Sciatic nerve (tissue), 2 donors: ENCODE measurements around the gene COMMD10. TPM values are rescaled to one million over a fixed set of nuclear protein-coding genes. Genes with fewer than 3 reads are reported as not detected.
A peak's percentile ranks its signal among the peaks of the same experiment; 100 is the strongest.
"Not testable (repeated sequence)": the region's sequence is repeated elsewhere in the genome, so short reads cannot be mapped to it uniquely, and the experiment has no call there.

ENCODE experiments used
- ATAC-seq: fragments of 200-7000 bp; cut with Tn5 transposase; one replicate; pipeline ENCODE4 v1.9.1; 2020; ENCODE audit warnings: mild to moderate bottlenecking, moderate library complexity
- DNase-seq: peaks from one replicate; pipeline ENCODE4 v3.0.0-alpha.2; 2020; ENCODE audit warnings: low spot score
- intact Hi-C: fragments of 100-400 bp; cut with DNase I; formaldehyde crosslinking; loops from one replicate; pipeline ENCODE4 v1.14.2; 2022
- total RNA-seq: library from RNA; stranded (reverse); fragmentation: NEBNext Ultra II Directional; extraction: Animal tissue kit (Norgen Biotek cat#: 25700); gene quantifications from one replicate; pipeline ENCODE4 v1.2.1, GENCODE V29; 2021
- donor health status: DM: no; HTN: no; CAD: no.
- donor health status: DM: no; HTN: no; CAD: no.

Gene COMMD10
- total RNA-seq, 1 donor from 2014 or later: 33.3 TPM

DNA sequence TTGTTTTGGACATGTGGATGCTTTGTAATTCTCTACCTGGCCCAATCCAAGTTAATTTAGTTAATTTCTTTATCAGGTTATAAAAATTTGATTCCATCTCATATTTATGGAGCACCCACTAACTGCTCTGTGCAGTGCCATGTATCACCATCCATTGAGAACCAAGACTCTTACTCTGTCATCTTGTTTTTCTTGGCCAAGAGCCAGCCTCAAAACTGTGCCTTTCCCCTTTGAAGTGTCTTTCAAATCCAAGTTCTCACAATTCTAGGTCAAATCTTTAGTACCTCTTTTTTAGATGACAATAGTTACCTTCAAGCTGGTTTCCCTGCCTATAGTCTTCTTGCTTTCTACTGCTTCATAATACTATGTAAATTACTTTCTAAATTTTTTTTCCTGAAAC lies 3.2 kb downstream of the COMMD10 start:
- DNase-seq (no peak), ATAC-seq (no peak)
- intact Hi-C loops: no loop called here

DNA sequence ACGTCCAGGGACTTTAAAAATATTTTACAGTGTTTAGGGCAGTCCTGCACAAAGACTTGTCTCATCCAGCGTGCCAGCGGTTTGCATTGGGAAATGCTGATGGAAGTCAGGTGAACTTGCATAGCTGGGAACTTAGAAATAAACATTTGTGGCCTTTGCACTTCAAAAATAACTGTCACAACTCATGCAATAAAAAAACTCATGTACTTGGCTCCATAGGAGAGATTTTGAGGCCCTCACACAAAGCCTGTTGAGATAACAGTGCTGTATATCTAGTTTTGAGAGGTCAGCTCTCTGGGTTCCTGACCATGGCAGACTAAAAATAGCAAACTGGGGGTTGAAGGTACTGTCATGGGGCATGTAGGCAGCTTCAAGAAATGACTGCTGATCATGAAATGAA lies 5.5 kb downstream of the COMMD10 start:
- ATAC-seq (no peak), DNase-seq (no peak)
- intact Hi-C loops: no loop called here

GRCh38 chr5:116091416-116091815 lies 6.6 kb downstream of the COMMD10 start:
- no peak for ATAC-seq
- no peak for DNase-seq
- intact Hi-C loops: no loop called here

DNA sequence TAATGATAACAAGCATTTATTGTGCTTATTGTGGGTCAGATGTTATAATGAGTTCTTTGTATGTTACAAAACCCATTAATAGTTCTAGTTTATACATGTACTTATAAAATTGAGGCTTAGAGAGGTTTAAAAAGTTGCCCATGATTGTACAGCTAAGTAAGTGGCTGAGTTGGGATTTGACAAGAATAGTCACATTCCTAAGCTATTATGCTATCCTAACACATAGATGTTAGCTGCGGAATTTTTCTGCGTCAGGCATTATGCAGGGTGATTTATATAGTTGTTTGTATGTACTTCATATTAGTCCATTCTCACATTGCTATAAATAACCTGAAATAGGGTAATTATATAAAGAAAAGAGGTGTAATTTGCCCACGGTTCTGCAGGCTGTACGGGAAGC lies 12.5 kb downstream of the COMMD10 start:
- intact Hi-C loops: no loop called here
- ATAC-seq (no peak), DNase-seq (no peak)

GRCh38 chr5:116098998-116099397 lies 14.2 kb downstream of the COMMD10 start:
- no peak for DNase-seq
- no peak for ATAC-seq
- intact Hi-C loops: no loop called here

- intact Hi-C loops, ATAC-seq, DNase-seq: not testable (repeated sequence)
These were observed 20.1 kb downstream of the COMMD10 start for GRCh38 chr5:116104941-116105340.

DNA sequence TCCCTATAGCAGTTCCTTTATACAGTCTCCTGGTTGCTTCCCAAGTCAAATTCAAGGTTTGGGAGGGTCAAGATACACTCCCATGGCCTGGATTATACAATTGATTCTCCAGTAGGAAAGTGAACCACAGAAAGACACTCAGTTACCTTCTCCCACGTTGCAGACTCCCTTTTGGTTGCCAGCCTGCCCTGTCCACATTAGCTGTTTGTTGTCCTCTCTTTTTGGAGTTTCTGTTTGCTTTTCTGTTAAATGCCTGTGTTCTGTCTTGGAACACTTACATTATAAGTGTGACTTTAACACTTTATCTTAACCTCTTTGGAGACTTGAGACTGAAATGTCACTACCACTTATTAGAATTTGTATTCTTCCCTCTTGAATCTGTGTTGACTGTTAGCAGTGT lies 30.3 kb downstream of the COMMD10 start:
- intact Hi-C loops: no loop called here
- DNase-seq (no peak), ATAC-seq (no peak)

- intact Hi-C loops: no loop called here
These were observed 45.6 kb downstream of the COMMD10 start for GRCh38 chr5:116130471-116130870.

DNA sequence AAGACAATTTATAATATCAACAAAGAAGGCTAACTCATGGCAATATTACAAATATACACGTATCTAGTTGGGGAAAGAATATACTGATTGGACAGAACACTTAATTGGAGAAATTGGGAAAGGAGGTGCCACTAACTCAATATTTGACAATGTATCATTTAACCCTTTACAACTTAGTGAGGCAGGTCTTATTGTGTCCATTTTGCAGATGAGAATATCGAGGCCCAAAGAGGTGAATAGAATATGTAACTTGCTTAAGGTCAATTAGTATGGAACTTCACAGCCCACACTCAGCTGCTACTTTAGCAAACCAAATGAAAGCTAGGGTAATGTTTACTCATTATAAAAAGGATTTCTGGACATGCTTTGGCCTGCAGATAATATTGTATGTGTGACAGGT lies 46.2 kb downstream of the COMMD10 start:
- DNase-seq (no peak), ATAC-seq (no peak)
- intact Hi-C loops: no loop called here

More at GRCh38 chr5:116130471-116130870, 45.6 kb downstream of the COMMD10 start:
- DNase-seq: no peak
- no peak for ATAC-seq

- intact Hi-C loops: no loop called here
- ATAC-seq (no peak), DNase-seq (no peak)
These were observed 48.5 kb downstream of the COMMD10 start for GRCh38 chr5:116133281-116133680.

GRCh38 chr5:116135344-116135743 lies 50.5 kb downstream of the COMMD10 start:
- intact Hi-C loops: no loop called here
- ATAC-seq (no peak), DNase-seq (no peak)

DNA sequence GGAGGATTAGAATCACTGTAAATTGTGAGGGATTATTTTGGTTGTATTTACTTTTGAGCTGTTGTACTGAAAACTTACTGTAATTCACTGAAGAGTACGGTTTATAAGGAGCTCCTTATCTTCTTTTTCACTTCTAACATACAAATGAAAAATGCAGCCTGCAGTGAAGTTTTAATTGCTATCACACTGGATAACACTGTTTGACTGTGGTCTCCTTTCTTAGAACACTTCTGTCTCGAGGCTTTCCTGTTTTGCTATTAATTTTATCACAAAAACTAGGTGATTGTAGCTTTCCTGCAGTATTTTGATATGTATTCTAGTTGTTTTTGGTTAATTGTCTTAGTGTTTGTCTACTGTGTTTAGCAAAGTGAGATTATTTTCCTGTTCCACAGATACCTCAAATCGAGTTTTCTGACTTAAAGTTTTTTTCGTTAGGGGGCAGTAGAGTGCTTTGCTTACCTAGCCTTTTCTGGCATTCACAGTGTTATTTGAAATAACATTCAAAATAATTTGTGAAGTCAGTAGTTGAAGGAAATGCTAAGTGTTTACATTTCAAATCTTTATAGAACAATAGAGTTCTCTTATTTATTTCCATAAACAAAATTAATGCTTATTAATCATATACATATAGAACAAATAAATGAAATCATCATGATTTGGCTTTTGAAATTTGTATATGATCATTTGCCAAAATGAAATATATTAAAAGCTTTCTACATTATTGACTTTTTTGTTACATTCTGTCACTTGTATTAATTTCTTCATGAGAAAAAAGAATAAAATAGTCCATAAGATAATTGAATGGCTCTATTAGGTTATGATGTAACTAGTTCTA lies 52.9 kb downstream of the COMMD10 start:
- intact Hi-C loops: no loop called here
- ATAC-seq (peak; percentile 46), DNase-seq (no peak)

DNA sequence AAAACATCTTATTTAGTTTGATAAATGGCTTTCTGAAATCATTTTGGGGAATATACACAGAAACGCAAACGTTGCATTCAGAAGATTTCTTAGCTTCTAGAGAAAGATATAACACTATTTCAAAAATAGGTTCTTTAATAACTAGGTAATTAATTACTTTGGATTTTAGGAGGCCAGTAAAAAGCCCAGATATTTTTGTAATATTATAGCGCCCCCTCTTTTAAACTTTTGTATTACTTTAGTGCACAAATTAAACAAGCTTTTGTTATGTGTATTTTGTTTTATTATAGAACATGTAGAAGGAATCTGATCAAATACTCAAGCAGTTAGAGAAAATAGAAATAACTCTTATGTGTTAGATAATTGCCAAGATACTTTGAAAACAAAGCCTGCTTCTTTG lies 57.7 kb downstream of the COMMD10 start:
- ATAC-seq (no peak), DNase-seq (no peak)
- intact Hi-C loops: no loop called here

DNA sequence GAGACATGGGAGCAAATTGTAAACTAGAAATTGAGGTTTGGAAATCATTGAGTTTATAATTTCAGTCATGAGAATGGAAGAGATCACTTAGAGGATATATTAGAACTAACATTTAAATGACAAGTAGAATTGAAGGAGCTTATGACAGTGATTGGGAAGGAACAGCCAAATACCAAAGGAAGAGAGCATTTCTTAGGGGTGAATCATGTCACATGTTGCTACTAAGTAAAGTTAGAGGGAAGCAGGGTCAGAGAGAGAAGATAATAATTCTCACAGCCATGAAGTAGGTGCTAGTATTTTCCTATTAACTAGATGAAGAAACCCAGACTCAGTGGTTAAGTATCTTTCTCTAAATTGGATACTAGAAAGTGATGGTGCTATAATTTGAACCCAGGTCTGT lies 59.3 kb downstream of the COMMD10 start:
- intact Hi-C loops: no loop called here
- no peak for DNase-seq
- ATAC-seq: no peak

DNA sequence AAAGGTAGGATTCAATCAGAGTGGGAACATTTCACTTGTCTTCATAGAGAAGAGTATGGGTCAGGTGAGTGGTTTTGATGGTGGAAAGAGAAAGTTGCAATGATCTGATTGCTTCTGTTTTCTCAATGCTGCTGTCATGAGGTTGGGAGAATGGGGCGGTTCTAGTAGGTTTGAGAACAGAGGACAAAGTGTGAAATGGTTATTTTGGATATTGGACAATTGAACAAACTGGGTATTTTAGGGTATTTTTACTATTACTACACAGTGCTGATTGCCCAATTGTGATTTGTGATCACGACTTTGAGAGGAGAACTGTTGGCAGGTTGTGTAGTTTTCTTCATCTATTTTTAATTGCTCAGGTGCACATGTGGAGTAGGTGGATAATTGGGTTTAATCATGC lies 60.2 kb downstream of the COMMD10 start:
- no peak for DNase-seq
- intact Hi-C loops: no loop called here
- ATAC-seq: no peak

- no peak for DNase-seq
- ATAC-seq: no peak
- intact Hi-C loops: no loop called here
These were observed 60.6 kb downstream of the COMMD10 start for GRCh38 chr5:116145416-116145815.

DNA sequence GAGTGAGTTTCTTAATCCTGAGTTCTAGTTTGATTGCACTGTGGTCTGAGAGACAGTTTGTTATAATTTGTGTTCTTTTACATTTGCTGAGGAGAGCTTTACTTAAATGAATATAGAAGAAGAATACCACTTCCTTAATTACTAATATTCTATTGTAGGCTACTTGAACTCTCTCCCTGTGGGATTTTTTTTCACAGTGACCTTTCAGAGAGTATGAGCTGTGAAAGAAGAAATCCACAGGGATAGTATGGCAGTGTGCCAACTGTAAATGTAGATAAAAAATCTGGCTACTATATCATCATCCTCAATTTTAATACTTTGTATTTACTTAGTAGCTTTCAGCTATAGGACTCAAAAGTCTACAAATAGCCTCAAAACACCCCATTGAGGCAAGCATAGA lies 67.3 kb downstream of the COMMD10 start:
- intact Hi-C loops: no loop called here
- DNase-seq: no peak
- ATAC-seq: no peak

DNA sequence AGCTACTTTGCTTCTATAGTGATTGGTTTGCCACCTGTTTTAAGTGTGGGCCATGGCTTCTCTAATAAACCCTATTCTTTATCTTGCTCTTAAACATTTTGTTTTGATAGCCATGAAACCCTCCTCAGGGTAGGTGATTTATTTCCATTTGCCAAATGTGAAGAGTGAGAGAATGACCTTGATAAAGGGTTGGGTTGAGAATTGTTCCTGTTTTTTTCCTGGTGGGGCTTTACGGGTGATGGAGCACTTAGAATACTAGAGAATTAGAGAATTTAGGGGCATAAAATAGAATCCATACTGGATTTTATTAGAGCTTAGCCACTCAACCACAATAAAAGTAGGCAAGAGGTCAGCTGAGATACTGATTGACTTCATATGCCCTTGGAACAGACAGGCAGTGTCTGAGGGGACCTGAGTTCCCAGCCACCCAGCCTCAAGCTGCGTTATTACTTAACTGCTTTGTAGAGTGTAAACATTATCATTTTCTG lies 68.9 kb downstream of the COMMD10 start:
- no peak for ATAC-seq
- DNase-seq: no peak
- intact Hi-C loops: no loop called here

GRCh38 chr5:116154252-116154651 lies 69.4 kb downstream of the COMMD10 start:
- DNase-seq (no peak), ATAC-seq (no peak)
- intact Hi-C loops: no loop called here

- ATAC-seq: no peak
- intact Hi-C loops: loop anchor here (5.0 kb wide), 1 partner anchor 1737 kb away; no protein-coding TSS in a partner anchor
- DNase-seq: no peak
These were observed 70.1 kb downstream of the COMMD10 start for GRCh38 chr5:116154931-116155330.

DNA sequence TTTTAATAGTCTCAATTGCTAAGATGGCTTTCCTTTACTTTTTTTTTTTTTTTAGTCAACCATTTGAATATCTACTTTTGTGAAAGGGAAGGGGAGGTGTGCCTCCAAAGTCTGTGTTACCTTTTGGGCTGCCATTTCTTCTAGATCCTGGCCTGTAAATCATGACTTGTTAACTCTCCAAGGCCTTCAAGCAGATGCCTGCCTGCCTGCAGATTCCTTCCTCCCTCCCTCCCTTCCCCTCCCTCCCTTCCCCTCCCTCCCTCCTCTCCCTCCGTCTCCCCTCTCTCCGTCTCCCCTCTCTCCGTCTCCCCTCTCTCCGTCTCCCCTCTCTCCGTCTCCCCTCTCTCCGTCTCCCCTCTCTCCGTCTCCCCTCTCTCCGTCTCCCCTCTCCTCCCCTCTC lies 73.1 kb downstream of the COMMD10 start:
- no peak for DNase-seq
- no peak for ATAC-seq
- intact Hi-C loops: loop anchor here (5.0 kb wide), 1 partner anchor 1734 kb away; no protein-coding TSS in a partner anchor
